GM18498 (cell line): Measurements from ENCODE around the gene CCDC102A.

Experiments
- ATAC-seq: cut with Tn5 transposase; IDR thresholded peaks from one replicate; pipeline ENCODE4 v1.9.1; 2021; ENCODE audit warnings: mild to moderate bottlenecking, moderate library complexity; ENCODE audit not compliant: unreplicated experiment

Gene CCDC102A

DNA sequence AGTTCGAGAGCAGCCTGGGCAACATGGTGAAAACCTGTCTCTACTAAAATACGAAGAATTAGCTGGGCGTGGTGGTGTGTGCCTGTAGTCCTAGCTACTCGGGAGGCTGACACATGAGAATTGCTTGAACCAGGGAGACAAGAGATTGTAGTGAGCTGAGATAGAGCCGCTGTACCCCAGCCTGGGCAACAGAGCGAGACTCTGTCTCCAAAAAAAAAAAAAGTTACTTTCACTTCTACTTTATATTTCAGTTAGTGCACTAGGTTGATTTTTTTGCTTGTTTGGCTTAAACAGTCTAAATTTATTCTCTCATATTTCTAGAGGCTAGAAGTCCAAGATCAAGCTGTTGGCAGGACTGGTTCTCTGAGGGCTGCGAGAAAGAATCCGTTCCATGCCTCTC is 13.4 kb downstream of the CCDC102A start:
- ATAC-seq = no peak

DNA sequence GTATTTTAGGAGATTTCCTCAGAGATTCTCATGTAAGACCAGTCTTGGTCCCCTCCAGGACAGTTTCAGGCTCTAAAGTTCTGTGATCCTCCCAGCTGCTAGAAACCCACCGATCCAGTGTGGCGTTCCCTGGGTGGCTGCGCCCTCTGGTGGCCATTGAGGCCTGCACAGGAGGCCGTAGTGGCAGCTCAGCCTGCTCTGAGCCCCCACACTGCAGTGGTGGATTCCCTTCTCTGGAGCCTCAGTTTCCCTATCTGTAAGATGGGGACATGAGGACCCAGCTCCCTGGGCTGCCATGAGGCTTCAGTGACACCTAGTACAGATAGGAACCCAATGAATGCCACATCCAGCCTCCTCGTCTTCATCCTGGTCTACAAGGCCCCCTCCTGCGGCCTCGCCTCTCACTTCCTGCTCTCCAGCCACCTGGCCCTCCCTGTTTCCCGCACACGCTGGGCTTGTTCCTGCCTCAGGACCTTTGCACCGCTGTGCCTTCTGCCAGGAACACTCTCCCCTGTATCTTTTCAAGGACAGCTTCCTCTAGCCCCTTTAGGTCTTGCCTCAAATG is 16.5 kb downstream of the CCDC102A start:
- ATAC-seq = peak; percentile 71

DNA sequence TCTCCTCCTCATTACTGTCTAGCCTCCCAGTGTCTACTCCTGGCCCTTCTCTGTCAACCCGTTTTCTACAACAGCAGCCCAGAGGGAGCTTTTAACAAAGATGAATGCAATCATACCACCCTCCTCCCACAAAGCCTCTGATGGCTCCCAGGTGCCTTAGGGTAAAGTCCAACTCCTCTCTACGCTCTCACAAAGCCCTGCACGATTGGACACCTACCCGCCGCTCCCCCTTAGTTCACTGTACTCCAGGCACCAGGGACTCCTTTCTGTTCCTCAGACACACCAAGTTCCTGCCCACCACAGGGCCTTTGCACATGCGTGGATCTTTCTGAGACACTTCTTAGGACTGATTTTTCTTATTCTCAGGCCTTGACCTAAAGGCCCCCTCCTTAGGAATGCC is 17.4 kb downstream of the CCDC102A start:
- ATAC-seq = no peak

DNA sequence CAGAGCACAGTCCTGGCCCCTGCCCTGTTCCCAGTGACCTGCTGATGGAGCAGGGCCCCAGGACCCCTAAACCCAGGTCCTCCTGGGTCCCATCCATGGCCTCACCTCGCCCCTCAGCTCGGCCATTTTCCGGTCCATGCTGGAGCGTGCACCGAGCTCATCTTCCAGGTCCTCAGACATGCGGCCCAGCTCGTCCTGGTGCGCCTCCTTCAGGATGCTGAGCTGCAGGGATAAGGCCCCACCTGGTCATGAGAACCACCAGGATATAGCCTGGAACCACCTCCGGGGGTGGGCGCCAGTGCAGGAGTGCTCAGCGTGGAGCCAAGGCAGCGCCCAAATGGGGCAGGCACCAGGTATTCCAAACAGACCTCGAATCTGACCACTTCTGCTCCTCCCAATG is 17.9 kb downstream of the CCDC102A start:
- no peak for ATAC-seq

DNA sequence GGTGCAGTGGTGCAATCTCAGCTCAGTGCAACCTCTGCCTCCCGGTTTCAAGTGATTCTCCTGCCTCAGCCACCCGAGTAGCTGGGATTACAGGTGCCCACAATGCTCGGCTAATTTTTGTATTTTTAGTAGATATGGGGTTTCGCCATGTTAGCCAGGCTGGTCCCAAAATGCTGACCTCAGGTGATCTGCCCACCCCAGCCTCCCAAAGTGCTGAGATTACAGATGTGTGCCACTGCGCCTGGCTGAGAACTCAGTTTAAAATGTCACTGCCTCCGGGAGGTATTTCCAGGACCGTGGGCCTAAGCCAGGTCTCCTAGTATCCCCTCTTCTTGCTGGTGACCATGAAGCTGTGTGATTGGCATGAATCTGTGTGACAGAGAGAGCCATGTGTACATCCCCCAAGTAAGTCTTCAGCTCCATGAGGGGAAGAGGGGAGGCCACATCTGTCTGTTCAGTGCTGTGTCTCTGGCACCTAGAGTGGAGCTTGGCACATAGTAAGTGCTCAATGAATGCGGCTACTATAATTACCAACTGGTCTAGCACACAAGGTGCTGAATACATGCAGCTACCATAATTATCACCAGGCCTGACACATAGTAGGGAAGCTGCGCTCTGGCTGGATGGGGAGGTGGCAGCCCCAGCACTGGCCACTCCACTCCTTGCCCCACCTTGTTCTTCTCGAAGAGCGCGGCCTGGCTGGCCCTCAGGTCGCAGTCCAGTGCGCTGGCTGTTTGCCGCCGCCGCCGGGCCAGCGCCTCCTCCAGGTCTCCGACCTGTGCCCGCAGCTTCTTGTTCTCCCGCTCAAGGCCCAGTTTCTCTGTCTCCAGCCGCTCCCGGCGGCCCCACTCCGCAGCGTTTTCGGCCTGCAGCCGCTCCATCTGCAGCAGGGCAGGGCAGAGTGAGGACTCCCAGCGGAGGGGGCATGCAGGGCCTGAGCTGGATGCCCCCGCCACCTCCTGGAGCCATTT is 18.7 kb downstream of the CCDC102A start:
- no peak for ATAC-seq

DNA sequence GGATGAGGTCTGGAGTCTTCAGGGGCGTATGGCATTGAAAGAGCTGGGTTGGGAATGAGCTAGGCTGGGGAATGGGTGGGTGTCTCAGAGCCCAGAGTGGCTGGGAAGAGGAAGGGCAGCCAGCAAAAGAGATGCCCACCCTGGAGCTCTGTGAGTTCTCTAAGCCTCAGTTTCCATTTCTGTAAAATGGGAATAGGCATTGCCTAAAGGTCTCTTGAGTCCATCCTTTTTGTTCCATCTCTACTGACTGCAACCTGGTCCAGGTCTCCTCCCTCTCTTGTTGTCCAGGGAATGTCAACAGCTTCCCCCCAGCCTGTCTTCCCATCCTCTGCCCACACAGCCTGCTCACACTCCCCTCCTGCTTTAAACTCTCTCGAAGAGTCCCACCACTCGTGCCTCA is 19.6 kb downstream of the CCDC102A start:
- no peak for ATAC-seq

DNA sequence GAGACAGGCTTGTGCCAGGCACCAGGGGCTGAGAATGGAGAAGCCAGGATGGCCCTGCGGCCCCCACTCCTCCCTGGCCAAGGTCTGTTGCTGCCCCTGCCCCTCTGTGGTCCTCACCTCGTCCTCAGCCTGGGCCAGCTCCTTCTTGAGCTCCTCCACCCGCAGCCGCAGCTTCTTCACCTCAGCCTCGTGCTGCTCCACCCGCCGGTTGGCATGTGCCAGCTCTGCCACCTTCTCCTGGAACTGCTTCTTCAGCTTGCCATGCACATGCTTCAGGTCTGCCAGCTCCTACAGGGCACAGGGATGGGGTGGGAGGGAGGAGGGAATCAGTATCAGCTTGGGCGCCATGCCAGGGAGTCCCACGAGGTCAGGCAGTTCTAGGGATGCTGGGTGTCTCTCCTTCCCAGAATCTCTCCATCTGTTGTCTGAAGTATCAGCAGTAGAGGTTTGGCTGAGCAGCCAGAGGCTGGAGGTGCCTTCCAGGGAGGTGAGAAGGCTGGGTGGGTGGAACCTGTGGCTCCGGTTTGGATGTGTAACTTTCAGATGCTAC is 20.1 kb downstream of the CCDC102A start:
- ATAC-seq = no peak

DNA sequence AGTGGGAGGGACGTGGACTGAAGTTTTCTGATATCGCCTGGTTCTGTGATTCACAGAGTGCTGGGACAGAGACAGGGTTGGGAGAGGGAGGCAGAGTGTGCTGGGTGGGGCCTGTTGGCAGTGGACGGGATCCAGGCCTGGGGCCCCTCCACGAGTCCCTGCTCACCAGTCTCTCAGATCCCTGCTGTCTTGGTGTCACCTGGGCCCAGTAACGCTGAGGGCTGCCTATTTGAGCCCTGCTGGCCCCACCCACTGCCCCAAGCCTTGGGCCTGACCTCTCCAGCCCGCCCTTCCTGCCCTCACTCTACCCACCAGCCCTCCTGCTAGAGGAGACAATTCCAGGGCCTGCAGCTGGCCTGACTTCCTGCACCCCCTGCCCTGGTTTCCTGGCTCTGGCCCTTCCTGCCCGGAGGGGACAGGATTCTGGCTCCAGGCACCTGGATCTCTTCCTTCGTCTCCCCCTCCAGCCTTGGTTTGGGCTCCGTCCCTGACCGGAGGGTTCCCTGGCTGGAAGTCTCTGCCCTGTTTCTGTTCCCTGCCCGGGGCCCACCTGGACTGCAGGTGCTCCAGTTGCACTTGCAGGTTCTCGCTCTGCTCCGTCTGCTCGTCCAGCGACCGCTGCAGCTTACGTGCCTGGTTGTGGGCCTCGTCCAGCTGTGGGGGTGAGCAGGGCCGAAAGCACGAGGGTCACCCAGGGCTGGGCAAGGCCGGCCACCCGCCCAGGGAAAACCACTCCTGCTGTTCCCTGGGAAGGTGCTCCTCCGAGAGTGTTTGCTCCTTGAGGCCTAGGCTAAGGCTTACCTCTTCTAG is 21.4 kb downstream of the CCDC102A start:
- ATAC-seq = no peak

DNA sequence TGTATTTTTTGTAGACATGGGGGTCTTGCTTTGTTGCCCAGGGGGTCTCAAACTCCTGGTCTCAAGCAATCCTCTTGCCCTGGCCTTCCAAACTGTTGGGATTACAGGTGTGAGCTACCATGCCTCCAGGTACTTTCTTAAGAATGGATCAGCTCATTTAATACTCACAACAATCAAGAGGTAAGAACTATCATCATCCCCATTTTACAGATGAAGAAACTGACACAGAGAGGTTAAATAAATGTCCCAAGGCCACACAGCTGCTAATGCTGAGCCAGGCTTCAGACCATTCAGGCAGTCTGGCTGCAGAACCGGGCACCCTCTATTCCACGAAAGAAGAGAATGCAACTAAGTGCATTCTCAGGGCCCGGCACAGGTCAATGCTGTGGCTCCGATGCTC is 22.0 kb downstream of the CCDC102A start:
- ATAC-seq = no peak

DNA sequence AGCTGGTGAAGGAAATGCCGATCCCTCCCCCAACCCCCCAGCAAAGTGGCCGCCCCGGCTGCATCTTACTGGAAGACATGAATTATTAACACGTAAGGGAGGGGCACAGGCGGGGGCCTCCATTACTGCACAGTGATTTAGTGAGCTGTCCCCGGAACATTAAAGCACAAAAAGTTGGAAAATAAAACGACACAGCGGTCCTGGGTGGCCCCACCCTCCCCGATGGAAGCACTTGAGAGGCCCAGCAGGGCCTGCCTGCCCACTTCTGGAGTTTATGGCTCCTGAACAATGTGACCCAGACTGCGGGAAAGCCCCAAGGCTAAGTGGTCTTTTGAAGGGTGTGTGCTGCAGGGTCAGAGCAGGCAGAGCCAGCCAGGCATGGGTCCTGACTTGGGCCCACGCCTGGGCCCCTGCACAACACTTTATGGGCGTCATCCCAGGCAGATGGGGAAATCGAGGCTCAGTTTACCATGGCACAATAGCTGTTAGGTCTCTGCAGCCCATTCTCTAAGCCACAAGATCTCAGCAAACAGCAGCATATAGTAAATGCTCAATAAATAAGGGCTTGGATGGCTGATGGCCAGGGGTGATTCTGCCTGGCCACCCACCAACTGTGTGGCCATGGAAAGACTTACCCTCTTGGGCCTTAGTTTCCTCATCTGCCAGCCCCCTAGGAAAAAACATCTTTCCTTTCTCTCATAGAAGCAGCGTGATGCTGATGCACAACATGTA is 22.8 kb downstream of the CCDC102A start:
- ATAC-seq = no peak

DNA sequence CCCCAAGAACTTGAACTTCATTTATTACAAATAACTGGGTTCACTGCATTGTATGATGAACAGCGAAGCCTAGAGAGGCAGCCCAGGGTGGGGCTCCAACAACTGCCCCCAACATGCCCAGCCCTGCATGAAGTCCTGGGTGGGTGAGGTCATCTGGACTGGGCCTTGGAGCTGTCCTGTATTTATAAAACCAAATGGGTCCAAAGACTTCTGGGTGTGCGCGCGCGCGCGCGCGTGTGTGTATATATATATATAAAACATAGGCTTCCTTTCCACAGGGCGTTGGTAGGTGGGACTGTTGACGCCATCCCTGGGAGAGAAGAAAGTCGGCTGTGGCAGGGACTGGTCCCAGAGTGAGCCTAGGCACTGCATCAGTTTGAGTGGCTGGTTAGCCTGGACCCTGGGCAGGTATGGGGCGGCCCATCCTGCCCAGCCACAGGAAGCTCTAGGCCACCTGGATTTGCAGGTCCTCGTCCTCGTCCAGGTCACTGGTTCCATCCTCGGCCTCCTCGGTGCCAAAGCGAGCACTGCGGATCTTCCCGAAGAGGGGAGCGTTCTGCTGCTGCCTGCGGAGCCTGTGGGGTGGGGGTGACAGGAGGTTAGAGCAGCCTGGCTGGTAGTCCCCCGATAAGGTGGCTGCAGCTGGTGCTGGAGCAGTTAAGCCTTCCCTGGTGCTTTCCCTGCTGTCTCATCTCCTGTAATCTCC is 23.9 kb downstream of the CCDC102A start:
- no peak for ATAC-seq

DNA sequence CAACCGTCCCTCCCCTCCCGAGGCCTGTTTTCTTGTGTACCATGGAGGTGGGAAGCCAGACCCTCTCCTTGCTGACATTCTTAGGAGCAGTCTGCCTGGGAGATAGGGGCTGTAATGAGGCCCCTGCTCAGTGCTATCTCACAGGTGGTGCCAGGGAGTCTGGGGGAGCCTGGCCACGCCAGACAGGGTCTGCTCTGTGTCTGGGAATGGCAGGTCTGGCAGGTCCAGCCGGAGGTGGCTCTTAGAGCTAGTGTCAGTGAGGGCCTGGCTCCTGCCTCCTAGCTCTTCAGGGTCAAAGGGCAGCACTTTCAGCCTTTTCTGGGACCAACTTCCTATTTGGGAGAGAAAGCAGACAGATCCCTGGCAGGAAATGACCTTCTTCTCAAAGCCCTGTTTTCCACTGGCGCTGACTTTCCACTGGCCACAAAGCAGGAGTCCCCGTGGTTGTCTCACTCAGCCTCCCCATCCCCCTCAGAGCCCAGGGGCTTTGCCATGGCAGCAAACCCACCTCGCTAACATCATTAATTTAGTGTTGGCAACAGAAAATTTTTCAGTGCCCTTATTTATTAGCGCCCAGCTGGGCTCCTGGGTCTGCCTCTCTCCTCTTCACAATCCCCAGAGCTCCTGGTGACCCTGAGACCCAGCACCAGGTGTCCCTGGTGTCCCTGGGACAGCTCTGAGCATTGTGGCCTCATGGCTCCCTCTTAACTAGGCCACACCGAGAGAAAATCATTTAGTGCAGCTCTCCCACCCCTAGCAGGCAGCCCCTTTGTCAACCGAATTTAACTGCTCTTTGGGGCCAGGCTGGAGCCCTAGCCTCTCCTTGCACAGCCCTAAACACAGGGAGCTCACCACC is 26.1 kb downstream of the CCDC102A start:
- ATAC-seq = no peak

DNA sequence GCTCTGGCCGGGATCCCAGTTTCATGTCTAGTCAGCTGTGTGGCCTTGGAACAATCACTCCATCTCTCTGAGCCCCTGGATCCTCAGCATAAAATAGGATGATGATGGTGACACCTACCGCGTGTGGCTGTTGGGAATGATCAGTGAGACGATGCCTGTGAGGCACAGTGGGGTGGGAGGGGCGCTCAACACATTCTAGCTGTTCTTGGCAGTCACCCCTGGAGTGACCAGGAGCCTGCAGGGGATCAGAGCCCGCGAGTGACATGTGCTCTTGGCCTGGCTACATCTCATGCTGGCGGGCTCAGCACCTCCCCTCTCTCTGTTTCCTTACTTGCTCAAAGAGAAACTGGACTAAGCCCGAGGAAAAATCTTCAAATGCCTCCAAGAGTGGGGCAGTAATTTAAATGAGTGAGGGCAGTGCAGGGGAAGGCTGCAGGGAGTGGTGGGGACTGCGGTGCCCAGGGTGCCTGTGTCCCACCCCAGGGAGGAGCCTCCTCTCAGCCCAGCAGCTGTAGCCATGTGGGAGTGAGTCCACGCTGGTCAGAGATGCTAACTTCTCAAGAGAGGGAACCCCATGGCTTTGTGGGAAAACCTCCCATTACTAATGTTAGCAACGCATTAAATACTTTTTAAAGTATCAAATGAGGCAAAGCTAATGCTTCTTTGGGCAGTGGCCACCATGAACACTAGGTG is 27.0 kb downstream of the CCDC102A start:
- ATAC-seq = no peak

DNA sequence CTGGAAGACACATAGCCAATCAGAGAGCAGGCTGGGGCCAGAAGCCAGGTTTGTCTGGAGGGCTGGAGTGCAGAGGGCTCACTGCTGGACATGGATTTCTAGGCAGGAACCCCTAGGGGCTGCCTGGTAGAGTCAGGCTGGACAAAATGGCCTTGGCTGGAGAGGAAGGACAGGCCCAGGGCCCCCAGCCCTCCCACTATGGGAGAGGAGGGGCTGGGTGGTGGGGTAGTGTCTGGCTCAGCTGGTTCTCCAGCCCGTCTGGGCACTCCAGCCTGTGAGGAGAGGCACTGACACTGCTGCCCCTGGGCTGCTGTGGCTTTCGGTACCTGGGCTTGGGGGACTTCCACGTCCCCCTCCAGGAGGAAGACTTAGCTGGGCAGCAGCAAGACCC is 28.3 kb downstream of the CCDC102A start:
- ATAC-seq = no peak

DNA sequence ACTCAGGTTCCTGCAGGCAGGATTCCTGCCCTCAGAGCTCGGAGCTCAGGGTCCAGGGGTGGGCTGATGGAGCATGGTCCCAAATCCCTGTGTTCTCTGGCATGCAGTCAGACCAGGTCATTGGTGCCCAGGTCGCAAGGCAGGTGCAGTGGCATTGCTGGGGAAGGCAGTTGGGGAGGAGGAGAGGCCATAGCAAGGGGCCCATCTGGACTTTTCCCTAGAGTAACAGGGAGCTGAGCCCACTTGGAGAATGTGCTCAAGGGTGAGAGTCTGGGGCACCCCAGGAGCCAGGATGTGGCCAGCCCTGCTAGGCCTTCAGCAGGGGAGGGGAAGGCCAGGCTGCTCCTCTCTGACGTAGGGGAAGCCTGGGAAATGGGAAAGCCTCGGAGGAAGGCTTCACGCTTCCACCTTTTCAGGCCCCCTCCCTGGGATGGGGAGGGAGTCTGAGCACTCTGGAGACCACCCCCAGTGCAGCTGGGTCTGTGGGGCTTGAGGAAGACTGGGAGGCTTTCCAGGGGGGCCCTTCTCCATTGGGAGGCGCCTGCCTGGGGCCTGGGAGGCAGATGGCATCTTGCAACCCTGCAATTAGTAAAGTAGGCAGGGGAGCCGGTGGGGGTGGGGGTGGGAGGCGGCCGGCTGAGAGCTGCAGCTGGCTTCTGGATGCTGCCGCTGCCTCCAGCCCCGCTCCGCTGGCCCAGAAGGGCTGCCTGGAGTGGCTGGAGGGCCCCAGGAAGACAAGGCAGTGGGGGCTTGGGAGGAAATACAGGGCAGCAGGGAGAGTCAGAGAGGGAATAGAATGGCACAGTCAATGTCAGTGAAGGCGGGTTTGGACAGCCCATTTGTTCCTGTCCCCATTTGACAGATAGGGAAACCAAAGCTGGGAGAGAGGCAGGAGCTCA is 29.0 kb downstream of the CCDC102A start:
- ATAC-seq = no peak

DNA sequence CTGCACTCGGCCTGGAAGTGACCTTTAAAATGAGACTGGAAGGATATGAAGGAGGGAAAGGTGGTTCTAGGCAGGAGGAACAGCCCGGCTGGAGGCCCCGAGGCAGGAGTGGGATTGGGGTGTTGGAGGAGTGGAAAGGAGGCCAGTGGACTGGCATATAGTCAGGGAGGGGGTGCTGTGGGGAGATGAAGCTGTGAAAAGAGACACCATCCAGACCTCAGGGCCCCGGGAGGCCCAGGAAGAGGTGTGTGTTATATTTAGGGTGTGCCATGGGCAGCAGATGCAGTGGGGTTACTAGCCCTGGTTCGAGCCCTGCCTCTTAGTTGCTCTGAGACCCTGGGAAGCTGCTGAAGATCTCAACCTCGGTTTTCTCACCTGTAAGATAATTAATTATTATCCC is 31.2 kb downstream of the CCDC102A start:
- no peak for ATAC-seq

DNA sequence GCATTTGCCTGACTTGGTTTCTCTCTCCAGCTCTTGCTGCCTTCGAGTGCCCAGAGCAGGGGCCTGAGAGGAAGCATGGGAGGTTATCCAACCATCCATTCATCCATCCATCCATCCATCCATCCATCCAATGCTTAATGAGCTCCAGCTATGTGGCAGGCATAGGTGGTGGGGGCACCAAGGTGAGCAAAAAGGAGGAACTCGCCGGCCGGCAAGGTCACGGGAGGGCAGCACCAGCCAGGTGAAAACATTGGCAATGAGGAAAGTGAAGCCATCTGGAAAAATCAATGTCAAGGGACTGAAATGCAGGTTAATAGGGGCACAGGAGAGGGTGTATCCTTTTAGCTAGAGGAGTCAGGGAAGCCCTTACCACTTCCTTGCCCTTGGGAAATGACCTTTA is 31.9 kb downstream of the CCDC102A start:
- ATAC-seq = no peak

DNA sequence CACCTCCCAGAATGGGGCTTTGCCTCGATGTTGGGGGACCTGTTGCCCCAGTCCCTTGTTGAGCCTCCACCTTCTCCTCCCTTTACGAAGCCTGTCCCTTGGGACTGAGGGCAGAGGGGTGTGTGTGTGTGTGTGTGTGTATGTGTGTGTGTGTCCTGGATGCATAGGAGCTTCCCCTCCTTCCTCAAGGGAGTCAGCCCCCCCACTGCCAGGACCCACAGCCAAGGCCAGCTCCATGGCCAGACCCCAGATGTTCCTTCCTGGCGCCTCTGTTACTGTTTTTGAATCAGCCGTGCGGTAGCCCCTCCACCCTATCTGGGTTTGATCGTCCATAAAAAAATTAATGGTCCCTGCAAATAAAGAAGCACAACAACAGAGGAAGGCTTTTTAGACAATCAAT is 32.4 kb downstream of the CCDC102A start:
- no peak for ATAC-seq
